PFSK-1 (cell line): ENCODE results near the gene PACSIN1.

ENCODE experiments used
- FOXP2 ChIP-seq: optimal IDR thresholded peaks from 2 replicates; pipeline ENCODE3; 2011; ENCODE audit warnings: borderline replicate concordance, control low read depth, inconsistent platforms; ENCODE audit not compliant: insufficient read depth; ENCODE audit errors: extremely low read length, extremely low read depth
- POLR2AphosphoS5 ChIP-seq: IDR thresholded peaks from 2 replicates; pipeline ENCODE4 v1.6.1; 2012; ENCODE audit warnings: low read depth, mild to moderate bottlenecking, control low read depth, low read length, moderate library complexity
- SIN3A ChIP-seq: IDR thresholded peaks from 2 replicates; pipeline ENCODE4 v1.6.1; 2012; ENCODE audit warnings: mild to moderate bottlenecking, low read length, moderate library complexity, borderline replicate concordance; ENCODE audit not compliant: insufficient read depth
- TAF1 ChIP-seq: IDR thresholded peaks from 2 replicates; pipeline ENCODE4 v1.6.1; 2012; ENCODE audit warnings: low read length, control low read depth, borderline replicate concordance; ENCODE audit not compliant: insufficient read depth
- TF ChIP-seq, protein P1 (sequence below), 2 experiments: IDR thresholded peaks; 2 replicates each; pipeline versions ENCODE4 v1.6.1 to v1.8.0; 2011 to 2012; ENCODE audit warnings: low read depth in 2 of 2, low read length in 2 of 2, control low read depth in 1 of 2, inconsistent platforms in 1 of 2, mild to moderate bottlenecking in 1 of 2, moderate library complexity in 1 of 2; ENCODE audit not compliant: insufficient read depth in 1 of 2

Gene PACSIN1

DNA sequence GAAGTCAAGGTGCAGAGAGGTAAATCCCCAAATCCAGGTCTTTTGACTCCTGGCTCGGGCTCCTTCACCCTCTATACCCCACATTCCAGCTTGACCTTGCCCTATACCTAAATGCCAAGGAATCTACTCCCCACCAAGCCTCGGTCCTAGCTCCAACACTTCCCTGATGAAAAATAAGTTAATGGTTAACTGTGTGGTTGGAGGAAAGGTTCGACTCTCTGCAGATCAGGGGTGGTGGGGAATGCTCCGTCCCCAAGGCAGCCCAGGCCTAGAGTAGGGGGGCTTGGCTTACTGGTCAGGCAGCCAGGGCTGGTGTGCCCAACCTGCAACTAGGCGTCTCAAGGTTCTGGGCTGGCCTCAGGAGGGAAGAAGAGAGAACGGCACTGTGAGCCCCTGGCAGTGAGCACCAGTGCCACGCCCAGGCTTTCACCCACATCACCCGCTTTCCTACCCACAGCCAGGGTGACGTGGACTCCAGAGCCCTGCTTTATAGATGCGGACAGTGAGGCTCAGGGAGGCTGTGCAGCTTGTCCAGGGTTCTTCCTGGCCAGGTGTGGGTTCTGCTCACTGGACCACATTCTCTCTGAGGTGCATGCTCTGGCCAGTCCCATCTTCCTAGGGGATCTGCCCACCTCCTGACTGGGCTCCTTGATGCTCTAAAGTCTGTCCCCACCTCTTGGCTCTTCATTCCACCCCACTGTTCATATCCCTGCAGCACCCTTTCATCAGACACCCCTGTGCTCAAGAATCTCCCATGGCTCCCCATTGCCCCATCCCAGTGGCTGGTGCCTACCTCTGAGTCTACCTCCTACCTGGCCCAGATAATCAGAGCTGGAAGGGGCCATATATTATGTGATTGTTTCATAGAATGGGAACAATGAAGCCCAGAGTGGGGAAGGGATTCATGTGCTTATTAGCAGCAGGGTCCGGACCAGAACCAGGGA is 82.1 kb downstream of the PACSIN1 start:
- TF ChIP-seq, protein P1, sequence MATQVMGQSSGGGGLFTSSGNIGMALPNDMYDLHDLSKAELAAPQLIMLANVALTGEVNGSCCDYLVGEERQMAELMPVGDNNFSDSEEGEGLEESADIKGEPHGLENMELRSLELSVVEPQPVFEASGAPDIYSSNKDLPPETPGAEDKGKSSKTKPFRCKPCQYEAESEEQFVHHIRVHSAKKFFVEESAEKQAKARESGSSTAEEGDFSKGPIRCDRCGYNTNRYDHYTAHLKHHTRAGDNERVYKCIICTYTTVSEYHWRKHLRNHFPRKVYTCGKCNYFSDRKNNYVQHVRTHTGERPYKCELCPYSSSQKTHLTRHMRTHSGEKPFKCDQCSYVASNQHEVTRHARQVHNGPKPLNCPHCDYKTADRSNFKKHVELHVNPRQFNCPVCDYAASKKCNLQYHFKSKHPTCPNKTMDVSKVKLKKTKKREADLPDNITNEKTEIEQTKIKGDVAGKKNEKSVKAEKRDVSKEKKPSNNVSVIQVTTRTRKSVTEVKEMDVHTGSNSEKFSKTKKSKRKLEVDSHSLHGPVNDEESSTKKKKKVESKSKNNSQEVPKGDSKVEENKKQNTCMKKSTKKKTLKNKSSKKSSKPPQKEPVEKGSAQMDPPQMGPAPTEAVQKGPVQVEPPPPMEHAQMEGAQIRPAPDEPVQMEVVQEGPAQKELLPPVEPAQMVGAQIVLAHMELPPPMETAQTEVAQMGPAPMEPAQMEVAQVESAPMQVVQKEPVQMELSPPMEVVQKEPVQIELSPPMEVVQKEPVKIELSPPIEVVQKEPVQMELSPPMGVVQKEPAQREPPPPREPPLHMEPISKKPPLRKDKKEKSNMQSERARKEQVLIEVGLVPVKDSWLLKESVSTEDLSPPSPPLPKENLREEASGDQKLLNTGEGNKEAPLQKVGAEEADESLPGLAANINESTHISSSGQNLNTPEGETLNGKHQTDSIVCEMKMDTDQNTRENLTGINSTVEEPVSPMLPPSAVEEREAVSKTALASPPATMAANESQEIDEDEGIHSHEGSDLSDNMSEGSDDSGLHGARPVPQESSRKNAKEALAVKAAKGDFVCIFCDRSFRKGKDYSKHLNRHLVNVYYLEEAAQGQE (IDR thresholded peaks at IDR 0.05; ENCODE audit: insufficient read depth in 1 of 2, low read depth in 2 of 2, low read length in 2 of 2): no peak
- TF ChIP-seq POLR2AphosphoS5 (no peak), TAF1 (no peak), SIN3A (no peak), FOXP2 (no peak)

DNA sequence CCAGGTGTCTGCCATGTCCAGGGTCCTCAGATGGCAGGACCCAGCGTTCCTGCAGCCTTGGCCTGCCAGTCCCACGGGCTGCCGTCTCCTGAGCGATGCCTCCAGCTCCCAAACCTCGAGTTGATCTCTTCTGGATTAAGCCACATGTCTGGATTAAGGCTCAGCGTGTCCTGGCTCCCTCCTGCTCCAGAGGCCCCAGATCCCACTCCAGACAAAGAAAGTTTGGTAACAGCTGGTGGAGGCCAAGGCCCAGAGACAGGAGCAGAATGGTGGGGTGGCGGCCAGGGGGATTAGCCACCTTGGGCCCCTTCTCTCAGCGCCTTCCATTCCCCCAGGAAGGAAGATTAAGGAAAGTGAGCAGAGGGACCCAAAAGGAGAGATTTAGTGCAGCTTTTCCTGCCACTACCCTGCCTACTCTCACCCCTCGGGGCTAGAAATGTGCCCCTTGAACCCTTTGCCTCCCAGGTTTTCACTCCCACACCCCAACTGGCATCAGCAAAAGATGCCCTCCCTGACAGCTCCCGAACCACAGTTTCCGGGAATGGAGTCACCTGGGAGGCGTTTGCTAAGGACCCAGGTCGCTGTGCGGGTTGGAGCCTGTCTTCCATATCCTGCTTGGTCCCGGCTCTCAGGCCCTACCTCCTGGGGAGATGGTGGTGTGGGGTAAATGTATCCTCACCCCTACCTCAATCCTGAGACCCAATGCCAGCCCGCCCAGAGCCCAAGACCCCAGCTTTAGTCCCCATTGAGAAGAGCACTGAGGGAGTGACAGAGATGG is 83.3 kb downstream of the PACSIN1 start:
- no peak for TF ChIP-seq SIN3A
- TF ChIP-seq TAF1: no peak
- TF ChIP-seq, protein P1 (IDR thresholded peaks at IDR 0.05; ENCODE audit: insufficient read depth in 1 of 2, low read depth in 2 of 2, low read length in 2 of 2): no peak
- no peak for TF ChIP-seq FOXP2
- TF ChIP-seq POLR2AphosphoS5: no peak

DNA sequence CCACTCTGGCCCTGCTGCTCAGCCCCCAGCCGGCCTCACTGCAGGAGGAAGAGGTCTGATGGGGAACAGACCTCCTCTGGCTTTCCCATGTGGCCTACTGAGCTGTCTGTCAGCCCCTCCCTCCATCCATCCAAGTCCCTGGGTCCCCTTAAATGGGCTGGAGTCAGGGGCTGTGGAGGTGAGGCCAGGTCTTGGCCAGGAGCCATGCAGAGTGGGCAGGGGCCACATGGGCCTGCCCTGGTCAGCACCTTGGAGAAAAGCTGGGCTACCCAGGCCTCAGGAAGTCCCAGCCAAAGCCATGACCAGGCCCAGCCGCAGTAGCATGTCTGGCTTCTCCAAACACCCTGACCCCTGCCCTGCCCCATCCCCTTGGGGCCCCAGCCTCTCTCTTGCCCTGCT is 83.9 kb downstream of the PACSIN1 start:
- TF ChIP-seq, protein P1 (IDR thresholded peaks at IDR 0.05; ENCODE audit: insufficient read depth in 1 of 2, low read depth in 2 of 2, low read length in 2 of 2): 0 out of 4 replicates have a peak, but pooled peaks of 1 of the 2 experiments have one; percentile 37
- TF ChIP-seq TAF1: no peak
- TF ChIP-seq FOXP2: no peak
- no peak for TF ChIP-seq POLR2AphosphoS5

DNA sequence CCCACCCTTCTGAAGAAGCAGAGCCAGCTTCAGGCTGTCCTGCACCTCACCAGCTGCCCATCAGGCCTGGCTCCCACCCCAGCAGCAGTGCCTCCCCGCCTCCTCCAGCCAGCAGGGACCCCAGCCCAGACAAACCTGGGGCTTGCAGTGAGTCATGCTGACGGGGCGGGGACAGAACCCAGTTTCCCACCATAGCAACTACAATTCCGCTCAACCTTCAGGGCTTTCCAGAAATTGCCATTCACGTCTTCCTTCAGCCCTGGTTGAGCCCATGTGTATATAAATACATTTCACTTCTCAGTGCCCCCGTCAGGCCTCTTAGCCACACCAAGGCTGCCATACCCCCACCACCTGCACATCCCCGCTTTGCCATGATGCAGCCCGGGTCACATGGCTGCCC is 85.8 kb downstream of the PACSIN1 start:
- TF ChIP-seq SIN3A: no peak
- no peak for TF ChIP-seq TAF1
- TF ChIP-seq POLR2AphosphoS5: no peak
- TF ChIP-seq, protein P1 (IDR thresholded peaks at IDR 0.05; ENCODE audit: insufficient read depth in 1 of 2, low read depth in 2 of 2, low read length in 2 of 2): no peak
- TF ChIP-seq FOXP2: no peak
